ENCODE data around the gene DDX51.
A peak's percentile ranks its signal among the peaks of the same experiment; 100 is the strongest.

The DDX51 gene

GRCh38 chr12:132179431-132180362 lies 35.6 kb upstream of the DDX51 start:
- no peak for DNase-seq (ENCODE audit: low read depth)

- peak; percentile 32 for DNase-seq (ENCODE audit: low read depth)
These were observed 34.8 kb upstream of the DDX51 start for GRCh38 chr12:132178801-132179401.

- no peak for DNase-seq (ENCODE audit: low read depth)
These were observed 34.2 kb upstream of the DDX51 start for GRCh38 chr12:132178316-132178715.

- DNase-seq (ENCODE audit: low read depth), result no peak
These were observed 32.9 kb upstream of the DDX51 start for GRCh38 chr12:132176920-132177551.

- no peak for DNase-seq (ENCODE audit: low read depth)
These were observed 32.3 kb upstream of the DDX51 start for GRCh38 chr12:132176385-132176919.

GRCh38 chr12:132175496-132176384 lies 31.6 kb upstream of the DDX51 start:
- no peak for DNase-seq (ENCODE audit: low read depth)

- no peak for DNase-seq (ENCODE audit: low read depth)
These were observed 30.8 kb upstream of the DDX51 start for GRCh38 chr12:132174839-132175490.

- no peak for DNase-seq (ENCODE audit: low read depth)
These were observed 30.1 kb upstream of the DDX51 start for GRCh38 chr12:132174015-132174838.

GRCh38 chr12:132173135-132174014 lies 29.3 kb upstream of the DDX51 start:
- DNase-seq (ENCODE audit: low read depth), result no peak

- no peak for DNase-seq (ENCODE audit: low read depth)
These were observed 28.5 kb upstream of the DDX51 start for GRCh38 chr12:132172619-132173018.

GRCh38 chr12:132171968-132172521 lies 27.9 kb upstream of the DDX51 start:
- DNase-seq (ENCODE audit: low read depth), result no peak

GRCh38 chr12:132171293-132171967 lies 27.3 kb upstream of the DDX51 start:
- DNase-seq (ENCODE audit: low read depth), result no peak

- no peak for DNase-seq (ENCODE audit: low read depth)
These were observed 26.6 kb upstream of the DDX51 start for GRCh38 chr12:132170637-132171292.

GRCh38 chr12:132170094-132170636 lies 26.0 kb upstream of the DDX51 start:
- DNase-seq (ENCODE audit: low read depth), result no peak

GRCh38 chr12:132169376-132169775 lies 25.3 kb upstream of the DDX51 start:
- no peak for DNase-seq (ENCODE audit: low read depth)

- DNase-seq (ENCODE audit: low read depth), result no peak
These were observed 24.4 kb upstream of the DDX51 start for GRCh38 chr12:132168311-132169031.

Data from T-helper 22 cell (primary cell).